ENCODE results near the gene RHOXF2.
"Not testable (repeated sequence)": the region's sequence is repeated elsewhere in the genome, so short reads cannot be mapped to it uniquely, and the experiment has no call there.

Gene RHOXF2

GRCh38 chrX:120136128-120136527 lies 22.3 kb upstream of the RHOXF2 start:
- H3K4me3 ChIP-seq (ENCODE audit: control insufficient read depth, low read depth, low read length), result no peak overlapping the region
- no peak for DNase-seq (ENCODE audit: low read depth)
- TF ChIP-seq CTCF (conservative IDR thresholded peaks at IDR 0.05; ENCODE audit: control insufficient read depth, insufficient read depth, low read depth, low read length), result no peak

GRCh38 chrX:120136840-120137239 lies 21.6 kb upstream of the RHOXF2 start:
- no peak for DNase-seq (ENCODE audit: low read depth)
- H3K4me3 ChIP-seq (ENCODE audit: control insufficient read depth, low read depth, low read length), result no peak overlapping the region
- TF ChIP-seq CTCF (conservative IDR thresholded peaks at IDR 0.05; ENCODE audit: control insufficient read depth, insufficient read depth, low read depth, low read length), result no peak

GRCh38 chrX:120137439-120137838 lies 21.0 kb upstream of the RHOXF2 start:
- DNase-seq (ENCODE audit: low read depth), result no peak
- TF ChIP-seq CTCF (conservative IDR thresholded peaks at IDR 0.05; ENCODE audit: control insufficient read depth, insufficient read depth, low read depth, low read length), result no peak
- no peak overlapping the region for H3K4me3 ChIP-seq (ENCODE audit: control insufficient read depth, low read depth, low read length)

GRCh38 chrX:120140293-120140981 lies 18.0 kb upstream of the RHOXF2 start:
- no peak overlapping the region for H3K4me3 ChIP-seq (ENCODE audit: control insufficient read depth, low read depth, low read length)
- no peak for TF ChIP-seq CTCF (conservative IDR thresholded peaks at IDR 0.05; ENCODE audit: control insufficient read depth, insufficient read depth, low read depth, low read length)
- DNase-seq (ENCODE audit: low read depth), result no peak

- H3K4me3 ChIP-seq (ENCODE audit: control insufficient read depth, low read depth, low read length), result no peak overlapping the region
- DNase-seq (ENCODE audit: low read depth), result peak; percentile 36
- no peak for TF ChIP-seq CTCF (conservative IDR thresholded peaks at IDR 0.05; ENCODE audit: control insufficient read depth, insufficient read depth, low read depth, low read length)
Observed at GRCh38 chrX:120144178-120144844, 14.1 kb upstream of the RHOXF2 start.

- no peak for DNase-seq (ENCODE audit: low read depth)
- no peak for TF ChIP-seq CTCF (conservative IDR thresholded peaks at IDR 0.05; ENCODE audit: control insufficient read depth, insufficient read depth, low read depth, low read length)
- no peak overlapping the region for H3K4me3 ChIP-seq (ENCODE audit: control insufficient read depth, low read depth, low read length)
Observed at GRCh38 chrX:120145295-120145925, 13.0 kb upstream of the RHOXF2 start.

GRCh38 chrX:120146323-120146722 lies 12.1 kb upstream of the RHOXF2 start:
- not testable (repeated sequence) for DNase-seq (ENCODE audit: low read depth); H3K4me3 ChIP-seq (ENCODE audit: control insufficient read depth, low read depth, low read length)

Data from fibroblast of mammary gland (primary cell).